NCI-H345 treated with DMSO at 0.1 percent for 48 hours (cell line): ENCODE measurements around the gene NRROS.

Experiments used
- DNase-seq: peaks from one replicate; lab custom pipeline; 2025; ENCODE audit not compliant: unreplicated experiment; lab: John Stamatoyannopoulos, UW

The NRROS gene

DNA sequence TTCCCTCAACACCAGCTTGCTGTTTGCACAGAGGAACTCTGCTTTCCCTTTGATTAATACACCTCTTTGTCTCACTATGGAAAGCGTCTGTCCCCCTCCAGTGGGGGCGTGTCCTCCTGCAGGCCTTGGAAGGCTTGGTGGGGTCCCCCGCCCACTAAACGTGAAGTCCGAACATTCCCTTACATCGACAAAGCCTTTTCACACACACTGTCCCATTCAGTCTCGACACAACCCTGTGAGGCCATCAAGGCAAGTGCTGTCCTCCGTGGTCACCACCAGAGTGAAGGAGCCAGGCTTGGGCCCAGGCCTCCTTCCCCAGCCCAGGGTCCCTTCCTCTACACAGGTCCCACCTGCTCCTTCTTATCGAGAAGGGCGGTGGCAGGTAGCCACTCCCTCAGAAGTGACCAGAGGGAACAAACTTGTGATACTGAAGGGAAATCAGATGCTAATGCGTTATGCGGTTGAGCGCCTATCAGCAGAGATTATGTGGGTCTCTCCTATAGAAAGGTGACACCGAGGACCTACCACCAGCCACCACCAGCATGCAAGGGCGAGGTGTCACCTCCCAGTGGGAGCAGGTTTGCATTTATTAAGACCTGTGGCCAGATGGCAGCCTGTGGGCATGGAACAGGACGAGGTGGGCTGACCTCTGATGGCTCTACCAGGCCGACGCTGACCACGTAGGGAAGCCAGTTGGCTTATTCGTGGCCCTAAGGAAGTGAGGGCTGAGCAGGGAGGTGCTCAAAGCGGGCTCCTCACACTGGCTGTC is 6.6 kb downstream of the NRROS start:
- DNase-seq: no peak

GRCh38 chr3:196646666-196647216 is 7.2 kb downstream of the NRROS start:
- DNase-seq: no peak

DNA sequence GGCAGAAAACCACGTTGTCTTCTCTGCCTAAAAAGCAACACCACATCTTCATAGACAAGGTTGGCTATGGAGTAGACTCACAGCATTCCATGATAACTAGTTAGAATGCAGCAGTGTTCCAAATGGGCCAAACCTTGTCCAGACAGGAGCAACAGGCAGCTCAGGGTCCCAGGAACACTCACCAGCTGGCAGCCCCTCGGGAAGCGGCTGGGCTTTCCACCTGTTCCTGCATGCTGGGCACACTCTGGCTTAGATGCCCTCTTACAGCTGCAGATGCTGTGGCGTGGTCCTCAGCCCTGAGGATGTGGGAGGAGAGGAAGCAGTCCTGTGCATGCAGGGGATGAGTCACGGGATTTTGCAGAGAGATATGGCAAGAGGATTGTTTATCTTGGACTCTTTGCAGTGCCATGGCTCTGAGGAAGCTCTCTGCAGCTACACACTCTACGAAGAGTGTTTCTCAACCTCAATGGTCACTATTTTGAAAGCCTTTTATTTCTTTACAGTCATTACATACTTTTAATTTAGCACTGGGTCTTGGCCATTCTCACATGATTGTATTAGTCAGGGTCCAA is 11.3 kb downstream of the NRROS start:
- DNase-seq: peak; percentile 31

DNA sequence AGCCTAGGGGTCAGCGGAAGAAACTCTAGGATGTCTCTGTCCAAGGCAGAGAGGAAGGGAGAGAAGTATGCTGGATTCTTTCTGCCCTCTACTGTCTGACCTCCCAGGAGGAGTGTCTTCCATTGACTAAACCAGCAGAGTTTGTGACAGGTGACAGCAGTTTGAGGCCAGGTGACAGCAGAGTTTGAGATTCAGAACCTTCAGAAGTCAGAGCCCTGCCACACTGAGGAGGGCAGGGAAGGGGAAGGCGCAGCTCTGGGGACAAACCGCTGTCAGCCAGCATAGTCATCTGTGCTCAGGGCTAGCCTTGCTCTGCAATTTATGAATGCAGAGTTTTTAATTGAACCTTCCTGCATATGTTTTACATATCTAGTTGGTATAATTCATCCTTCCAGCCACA is 12.3 kb downstream of the NRROS start:
- DNase-seq: no peak

DNA sequence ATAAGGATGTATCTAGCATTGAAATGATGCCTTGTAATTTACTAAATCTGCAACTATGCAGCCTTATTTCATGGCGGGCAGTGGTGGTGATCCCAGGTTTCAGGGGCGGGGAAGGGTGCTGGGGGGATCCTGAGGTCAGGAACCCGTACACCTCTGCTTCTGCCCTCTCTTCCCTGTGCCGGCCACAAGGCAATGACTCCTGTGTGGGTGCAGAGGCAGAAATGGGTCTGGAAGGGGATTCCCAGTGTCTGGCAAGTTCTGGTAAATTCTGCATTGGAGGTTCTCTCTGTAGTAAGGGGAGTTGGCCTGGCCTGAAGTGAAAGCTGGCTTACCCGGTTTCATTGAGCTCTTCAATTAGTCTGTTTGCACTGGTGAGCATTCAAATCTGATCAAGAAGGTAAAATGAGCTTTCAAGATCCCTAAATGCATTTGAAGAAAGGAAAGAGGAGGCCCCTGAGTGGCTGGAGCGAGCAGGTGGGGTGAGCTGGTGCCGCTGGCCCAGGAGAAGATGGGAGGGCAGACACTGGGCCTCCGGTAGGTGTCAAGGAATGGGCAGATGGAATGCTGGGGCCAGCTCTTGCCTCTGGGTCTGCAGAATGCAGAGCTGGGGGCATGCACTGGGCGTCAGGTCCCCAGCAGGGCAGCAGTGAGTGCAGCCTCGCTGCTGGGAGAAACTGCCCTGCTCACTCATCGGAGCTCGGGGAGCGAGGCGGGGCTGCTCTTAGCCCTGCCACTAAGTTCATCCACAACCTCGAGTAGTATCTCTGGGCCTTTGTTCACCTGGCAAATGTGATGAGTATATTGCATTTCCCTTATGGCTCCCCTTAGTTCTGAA is 13.7 kb downstream of the NRROS start:
- no peak for DNase-seq

GRCh38 chr3:196654006-196654734 is 14.7 kb downstream of the NRROS start:
- no peak for DNase-seq

DNA sequence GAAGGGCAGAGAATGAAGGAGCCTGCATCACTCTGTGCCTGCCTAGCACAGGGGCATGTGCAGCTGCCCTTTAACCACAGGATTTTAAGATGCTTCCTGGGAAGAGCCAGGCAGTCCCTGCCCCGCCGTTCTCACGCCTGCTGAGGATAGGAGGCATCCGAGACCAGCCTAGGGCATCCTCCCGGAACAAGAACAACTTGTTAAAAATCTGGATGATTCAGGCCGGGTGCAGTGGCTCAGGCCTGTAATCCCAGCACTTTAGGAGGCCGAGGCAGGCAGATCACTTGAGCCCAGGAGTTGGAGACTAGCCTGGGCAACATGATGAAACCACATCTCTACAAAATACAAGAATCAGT is 15.2 kb downstream of the NRROS start:
- DNase-seq: no peak

- DNase-seq: no peak
Observed at GRCh38 chr3:196655496-196655895, 16.0 kb downstream of the NRROS start.

- no peak for DNase-seq
Observed at GRCh38 chr3:196656213-196656612, 16.7 kb downstream of the NRROS start.

GRCh38 chr3:196659901-196660351 is 20.4 kb downstream of the NRROS start:
- no peak for DNase-seq

- peak; percentile 59 for DNase-seq
Observed at GRCh38 chr3:196660381-196661166, 21.1 kb downstream of the NRROS start.

GRCh38 chr3:196661400-196661799 is 21.9 kb downstream of the NRROS start:
- DNase-seq: no peak

GRCh38 chr3:196662033-196662432 is 22.5 kb downstream of the NRROS start:
- DNase-seq: peak; percentile 82

- DNase-seq: no peak
Observed at GRCh38 chr3:196662711-196663571, 23.4 kb downstream of the NRROS start.

- peak; percentile 94 for DNase-seq
Observed at GRCh38 chr3:196666001-196666867, 26.7 kb downstream of the NRROS start.

- DNase-seq: no peak
Observed at GRCh38 chr3:196667056-196667825, 27.7 kb downstream of the NRROS start.

- no peak for DNase-seq
Observed at GRCh38 chr3:196670339-196670738, 30.8 kb downstream of the NRROS start.

GRCh38 chr3:196673632-196674031 is 34.1 kb downstream of the NRROS start:
- no peak for DNase-seq
